RKO (cell line): ENCODE results near the gene MALAT1.

Experiments
- DNase-seq: peaks from one replicate; pipeline ENCODE4 v3.0.0-alpha.2; 2016; ENCODE audit warnings: low spot score

Gene MALAT1

DNA sequence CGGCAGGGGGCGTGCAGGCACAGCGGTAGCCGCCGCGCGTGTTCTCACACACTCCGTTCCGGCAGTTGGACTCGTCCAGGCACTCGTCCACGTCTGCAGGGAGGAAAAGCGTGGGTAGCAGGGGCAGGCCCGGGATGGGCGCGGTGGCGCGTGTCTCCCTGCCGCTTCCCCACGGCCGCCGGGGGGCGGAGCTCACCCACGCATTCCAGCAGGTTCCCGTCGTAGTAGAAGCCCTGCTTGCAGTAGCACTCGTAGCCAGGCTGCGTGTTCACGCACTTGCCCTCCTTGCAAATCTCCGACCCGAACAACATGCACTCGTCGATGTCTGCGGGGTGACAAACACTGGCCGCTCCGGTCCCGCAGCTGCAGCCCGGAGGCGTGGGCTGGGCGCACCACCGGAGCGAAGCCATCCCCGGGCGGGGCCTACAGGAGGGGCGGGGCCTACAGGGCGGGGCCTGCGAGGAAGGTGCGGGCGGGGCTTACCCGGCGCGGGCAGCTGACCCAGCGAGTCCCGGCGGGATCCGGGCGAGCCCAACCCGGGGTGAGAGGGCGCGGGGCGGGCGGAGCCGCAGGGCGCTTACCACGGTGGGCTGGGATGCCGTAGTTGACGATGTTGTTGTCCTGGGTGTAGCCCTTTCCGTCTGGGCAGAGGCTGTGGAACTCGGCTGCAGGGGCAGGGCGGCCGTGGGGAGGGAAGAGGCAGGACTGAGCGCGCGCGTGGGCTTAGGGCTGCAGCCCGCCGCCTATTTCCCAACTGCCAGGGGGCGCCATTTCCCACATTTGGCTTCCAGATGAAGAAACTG lies 41.6 kb downstream of the MALAT1 start:
- DNase-seq: peak; percentile 89

DNA sequence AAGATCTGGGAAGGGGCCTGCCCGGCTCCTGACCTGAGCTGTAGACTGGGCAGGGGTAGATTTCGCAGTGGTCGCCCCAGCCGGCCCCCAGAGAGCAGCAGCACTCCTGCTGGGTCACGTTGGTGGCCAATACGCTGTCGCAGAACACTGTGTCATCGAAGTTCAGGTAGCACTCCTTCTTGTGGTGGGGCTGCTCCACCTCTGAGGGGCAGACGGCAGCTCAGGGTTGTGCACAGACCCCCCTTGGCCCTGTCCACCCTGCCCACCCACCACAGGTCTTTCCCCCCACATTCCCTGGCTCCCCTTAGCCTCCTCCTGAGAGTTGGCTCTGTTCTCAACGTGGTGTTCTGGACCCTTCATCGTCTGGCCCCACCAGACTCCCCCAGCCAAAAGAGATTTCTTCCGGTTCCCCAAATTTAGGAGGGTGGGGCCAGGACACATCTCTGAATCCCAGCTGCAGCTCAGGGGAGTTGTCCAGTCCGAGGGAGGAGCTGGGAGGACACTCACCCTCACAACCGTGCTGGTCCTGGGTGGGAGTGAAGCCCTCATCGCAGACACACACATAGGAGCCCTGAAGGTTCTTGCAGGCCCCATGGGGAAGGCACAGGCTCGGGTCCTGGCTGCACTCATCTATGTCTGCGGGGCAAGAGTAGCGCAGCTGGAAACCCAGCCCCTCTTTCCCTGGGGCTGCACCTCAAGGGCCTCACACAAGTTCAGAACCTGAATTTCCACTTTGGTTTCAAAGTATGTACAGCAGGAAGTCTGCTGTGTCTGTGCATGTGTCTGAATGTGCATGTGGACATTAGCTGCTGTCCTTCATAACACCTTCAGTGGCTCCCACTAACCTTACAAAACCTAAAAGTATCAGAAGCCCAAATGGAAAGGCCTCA lies 42.5 kb downstream of the MALAT1 start:
- DNase-seq: no peak

DNA sequence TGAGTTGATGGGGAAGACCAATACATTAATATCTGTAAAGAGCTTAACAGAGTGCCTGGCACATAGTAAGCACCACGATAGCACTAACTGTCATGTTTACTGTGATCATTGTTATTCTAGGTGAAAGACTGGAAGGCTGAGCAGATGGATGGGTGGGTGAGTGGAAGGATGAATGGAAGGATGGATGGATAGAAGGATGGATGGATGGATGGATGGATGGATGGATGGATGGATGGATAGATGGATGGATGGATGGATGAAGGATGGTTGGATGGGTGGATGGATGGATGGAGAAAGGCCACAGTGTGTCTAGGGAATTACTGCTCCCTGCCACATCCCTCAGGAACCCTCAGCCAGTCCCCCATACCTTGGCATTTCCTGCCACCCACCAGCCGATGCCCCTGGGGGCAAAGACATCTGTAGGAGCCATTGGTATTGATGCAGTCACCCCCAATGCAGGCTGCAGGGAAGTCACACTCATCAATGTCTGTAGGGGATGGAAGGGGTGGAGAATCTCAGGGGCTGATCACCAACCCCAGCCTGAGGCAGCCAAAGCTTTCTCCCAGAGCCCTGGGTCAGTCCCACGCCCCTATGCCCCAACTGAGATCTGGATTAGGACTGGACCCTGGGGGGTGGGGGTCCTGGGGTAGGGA lies 44.0 kb downstream of the MALAT1 start:
- no peak for DNase-seq

DNA sequence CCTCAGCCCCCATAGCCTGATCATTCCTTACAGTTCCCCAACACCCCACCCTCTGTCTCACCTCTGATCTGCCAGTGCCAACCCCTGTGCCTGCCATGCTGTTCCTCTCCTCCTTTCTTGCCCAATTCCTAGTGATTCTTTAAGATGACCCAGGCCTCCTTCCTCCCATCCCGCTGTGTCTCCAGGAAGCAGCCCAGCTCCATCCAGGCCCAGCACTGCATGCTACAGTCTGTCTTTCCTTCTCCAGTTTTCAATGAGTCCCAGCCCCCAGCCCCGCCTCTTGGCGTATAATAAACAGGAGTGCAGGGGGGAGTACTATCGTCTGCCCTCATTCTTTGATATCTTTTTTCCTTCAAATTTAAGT lies 47.0 kb downstream of the MALAT1 start:
- no peak for DNase-seq

DNA sequence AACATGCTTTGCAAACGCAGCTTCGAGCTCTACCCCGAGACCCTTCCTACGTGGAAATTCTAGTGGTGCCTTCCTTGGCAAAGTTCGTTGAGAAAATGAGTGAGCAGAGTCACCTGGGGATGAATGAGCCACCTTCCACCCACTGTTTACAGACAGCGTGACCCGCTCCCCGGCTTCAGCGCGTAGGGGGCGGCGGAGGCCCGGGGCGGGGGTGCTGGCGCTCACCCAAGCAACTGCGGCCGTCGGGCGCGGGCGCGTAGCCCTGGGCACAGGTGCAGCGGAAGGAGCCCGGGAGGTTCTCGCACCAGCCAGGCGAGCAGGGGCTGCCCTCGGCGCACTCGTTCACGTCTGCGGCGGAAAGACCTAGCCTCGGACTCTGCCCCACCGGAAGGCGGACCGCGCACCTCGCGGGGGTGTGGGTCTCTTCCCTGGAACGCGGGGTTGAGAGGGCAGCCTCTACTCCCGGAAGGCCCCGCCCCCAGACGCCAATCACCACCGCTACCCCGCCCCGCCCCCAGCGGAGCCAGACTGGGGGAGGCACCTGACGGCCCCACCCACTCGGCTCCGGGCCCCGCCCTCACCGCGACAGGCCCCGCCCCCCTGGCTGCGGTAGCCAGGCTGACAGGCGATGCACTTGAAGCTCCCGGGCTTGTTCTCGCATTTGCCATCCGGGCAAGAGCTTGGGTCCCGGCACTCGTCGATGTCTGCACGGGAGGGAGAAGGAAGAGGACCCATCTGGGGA lies 47.5 kb downstream of the MALAT1 start:
- DNase-seq: peak; percentile 66

DNA sequence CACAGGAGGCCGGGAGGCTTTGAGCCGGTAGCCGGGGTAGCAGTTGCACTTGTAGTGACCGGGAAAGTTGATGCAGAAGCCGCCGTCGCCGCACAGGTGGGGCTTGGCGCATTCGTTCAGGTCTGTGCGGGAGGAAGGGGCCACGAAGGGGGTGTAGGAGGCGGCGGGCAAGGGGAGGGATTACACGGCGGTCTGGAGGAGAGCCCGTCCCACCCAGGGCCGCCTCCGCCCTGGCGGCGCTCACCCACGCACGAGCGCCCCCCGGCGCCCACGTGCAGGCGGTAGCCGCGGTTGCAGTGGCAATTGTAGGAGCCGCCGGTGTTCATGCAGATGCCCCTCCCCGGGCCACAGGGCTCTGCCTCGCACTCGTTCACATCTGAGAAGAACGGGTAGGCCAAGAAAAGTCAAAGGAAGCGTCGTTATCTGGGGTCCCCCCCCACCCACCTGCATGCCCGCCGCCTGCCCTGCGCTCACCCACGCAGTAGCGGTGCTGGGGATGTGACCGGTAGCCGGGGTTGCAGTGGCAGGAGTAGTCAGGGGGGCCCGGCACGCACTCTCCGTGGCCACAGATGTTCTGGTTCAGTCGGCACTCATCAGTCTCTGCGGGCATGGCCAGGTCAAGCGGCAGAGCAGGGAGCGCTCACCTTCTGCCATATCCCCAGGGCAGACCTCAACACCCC lies 48.7 kb downstream of the MALAT1 start:
- DNase-seq: no peak

DNA sequence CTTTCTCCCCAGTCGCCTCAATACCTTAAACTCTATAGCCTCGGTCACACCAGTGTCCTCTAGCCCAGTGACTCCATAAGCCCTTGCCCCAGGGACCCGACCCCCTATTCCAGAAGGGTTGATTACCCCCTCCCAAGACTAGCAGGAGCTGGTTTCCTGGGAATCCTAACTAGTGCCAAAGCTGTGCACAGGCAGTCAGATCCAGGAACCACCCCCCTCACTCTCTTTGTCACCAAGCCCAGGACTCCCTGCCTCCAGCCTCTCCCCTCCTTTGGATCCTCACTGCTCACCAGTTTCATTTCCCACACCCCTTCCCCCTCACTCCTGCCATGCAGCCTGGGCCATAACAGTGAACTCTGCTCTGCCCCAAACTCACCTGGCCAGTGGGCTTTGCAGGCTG lies 49.5 kb downstream of the MALAT1 start:
- no peak for DNase-seq

DNA sequence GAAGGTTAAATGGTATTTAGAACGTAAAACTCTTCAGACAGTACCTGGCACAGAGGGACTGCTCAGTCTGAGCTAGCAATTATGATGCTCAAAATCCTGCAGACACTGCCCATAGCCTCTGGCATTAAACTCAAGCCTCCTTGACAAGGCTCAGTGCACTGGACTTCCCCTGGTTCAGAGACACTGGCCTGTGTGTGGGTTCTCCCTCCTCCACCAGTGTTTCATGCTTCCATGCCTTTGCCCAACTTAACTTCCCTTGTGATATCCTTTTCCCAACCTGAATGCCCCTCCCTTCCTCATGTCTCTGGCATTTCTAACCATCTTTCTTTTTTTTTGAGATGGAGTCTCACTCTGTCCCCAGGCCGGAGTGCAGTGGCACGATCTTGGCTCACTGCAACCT lies 50.3 kb downstream of the MALAT1 start:
- no peak for DNase-seq

DNA sequence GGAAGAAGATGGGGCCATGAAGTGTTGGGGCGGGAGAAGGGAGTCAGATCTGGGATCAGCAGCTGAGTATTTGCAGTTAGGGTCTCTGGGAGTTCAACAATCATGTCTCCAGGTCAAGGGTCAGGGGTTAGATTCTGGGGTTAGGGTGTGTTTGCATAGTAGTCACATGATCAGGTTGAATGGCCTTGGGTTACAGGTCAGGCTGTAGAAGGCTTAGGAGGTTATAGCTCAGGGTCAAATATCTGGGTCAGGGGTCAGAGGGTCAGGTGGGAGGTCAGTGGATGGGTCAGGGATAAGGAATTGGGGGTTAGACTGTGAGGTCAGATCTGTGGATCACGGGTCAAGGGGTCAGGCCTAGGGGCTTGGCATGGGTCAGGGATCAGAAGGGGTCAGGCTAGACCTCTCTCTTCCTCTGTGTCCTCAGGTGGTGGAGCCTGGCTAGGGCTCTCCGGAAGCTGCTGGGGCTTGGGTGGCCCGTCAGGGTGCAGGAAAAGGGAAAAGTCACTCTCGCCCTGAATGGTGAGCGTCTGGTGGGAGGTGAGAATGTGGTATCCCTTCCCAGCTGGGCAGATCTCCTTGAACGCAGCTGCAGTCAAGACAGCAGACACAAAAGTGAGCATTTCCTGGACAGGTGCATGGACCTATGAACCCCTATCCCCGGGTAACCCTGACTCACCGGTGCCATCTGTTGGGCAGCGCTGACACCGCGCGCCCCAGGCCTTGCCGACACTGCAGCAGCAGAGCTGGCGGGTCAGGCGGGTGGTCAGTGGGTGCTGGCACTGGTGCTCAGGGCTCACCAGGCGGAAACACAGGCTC lies 52.9 kb downstream of the MALAT1 start:
- DNase-seq: peak; percentile 54

DNA sequence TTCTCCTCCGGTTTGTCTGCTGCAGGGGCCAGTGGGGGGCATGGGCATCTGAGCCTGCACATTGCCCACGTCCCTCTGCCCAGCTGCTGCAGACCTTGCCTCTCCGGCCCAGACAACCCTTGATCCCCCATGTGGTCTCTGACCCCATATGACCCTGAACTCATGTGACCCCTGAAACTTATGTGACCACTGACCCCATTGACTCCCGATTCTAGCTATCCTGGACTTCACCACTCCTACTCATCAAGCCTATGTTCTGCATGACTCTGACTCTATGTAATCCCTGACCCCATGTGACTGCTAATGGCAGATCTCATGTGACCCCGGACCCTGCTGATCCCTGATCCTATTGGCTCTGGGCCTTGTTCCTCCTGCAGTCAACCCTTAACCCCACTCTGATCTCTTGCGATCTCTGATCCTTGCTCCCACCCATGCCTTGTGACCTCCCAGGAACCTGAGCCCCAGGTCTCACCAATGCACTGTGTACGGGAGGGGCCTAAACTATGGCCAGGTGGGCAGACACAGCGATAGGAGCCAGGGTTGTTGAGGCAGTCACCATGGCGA lies 53.6 kb downstream of the MALAT1 start:
- no peak for DNase-seq

DNA sequence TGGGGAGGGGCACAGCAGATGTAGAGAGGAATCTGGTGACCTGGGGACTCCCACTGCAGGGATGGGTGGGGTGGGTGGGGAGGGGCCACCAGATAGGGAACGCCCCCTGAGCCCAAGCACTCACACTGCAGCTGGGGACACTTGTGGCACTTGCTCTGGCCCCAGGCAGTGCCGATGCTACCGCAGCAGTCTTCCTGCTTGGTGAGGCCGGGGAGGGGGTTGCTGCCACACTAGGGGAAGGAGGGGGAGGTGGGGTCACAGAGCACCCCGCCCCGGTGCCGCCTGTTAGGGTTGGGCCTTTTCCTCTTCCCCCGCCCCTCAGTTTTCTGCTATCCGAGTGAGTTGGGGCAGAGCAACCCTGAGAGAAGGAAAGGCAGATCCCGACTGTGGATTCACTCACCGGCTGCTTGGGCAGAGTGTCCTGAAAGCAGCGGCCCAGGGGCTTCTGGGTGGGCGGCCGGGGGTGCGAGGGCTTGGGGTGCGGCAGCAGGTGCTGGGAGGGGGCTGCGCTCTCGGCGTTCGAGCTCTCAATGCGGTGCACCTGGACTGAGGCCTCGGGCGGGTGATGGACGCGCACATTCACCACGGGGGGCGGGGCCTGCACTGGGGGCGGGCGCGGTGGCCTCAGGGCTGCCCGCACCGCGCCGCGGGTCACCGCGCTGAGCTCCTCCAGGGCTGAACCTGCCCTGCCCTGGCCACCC lies 54.6 kb downstream of the MALAT1 start:
- DNase-seq: no peak

DNA sequence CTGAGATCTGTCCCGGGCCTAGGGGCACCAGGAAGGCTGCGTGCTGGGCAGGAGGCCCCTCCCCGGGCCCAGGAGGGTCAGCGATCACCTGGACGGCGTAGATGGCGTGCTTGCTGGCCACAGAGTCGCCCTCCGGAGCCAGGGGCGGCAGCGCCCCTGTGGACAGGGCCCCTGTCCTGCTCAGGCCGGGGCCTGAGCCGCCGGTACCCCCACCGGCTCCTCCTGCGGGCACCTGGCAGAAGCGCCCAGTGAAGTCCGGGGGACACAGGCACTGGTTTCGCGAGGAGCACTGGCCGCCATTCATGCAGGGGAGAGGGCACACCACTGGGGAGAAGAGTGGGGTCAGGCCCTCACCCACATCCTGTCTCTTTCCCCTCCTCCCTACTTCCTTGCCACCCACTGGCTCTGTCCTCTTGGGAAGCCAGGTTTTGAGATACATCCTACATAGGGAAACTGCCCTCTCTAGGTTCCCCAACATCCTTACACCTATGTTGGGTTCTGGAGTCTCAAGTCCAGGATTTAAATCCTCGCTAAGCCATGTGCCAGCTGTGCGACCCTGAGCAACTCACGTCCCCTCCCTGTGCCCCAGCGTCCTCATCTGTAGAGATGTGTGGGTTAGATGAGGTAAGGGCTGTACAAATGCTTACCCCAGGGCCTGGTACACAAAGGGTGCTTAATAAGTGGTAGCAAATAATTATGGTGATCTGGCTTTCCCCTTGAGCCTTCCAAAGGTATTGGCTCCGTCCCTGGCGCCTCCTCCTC lies 55.4 kb downstream of the MALAT1 start:
- no peak for DNase-seq

DNA sequence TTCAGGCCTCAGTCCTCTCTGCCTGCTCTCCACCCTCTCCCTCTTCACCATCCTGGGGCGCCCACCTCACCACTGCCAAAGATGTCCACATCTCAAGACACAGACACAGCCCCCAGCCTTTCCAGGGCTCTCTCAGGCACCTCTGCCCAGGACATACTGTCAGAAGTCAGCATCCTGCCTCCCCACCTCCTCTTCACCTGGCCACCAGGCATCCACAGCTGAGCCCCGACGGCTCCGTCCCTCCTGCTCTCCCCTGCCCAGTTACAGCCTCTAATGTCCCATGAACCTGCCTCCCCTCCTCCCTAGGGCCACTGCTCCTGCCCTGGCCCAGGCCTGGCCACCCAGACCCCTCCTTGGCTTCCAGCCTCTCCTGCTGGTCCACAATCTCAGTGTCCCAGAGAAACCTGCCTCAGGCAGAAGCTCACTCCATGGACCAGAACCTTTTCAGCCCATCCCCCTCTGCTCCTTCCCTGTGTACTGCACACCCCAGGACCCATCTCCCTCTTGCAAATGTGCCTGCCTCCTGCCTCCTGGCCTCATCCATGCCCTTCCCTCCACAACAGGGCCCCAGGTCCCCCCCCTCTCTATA lies 56.1 kb downstream of the MALAT1 start:
- DNase-seq: no peak

DNA sequence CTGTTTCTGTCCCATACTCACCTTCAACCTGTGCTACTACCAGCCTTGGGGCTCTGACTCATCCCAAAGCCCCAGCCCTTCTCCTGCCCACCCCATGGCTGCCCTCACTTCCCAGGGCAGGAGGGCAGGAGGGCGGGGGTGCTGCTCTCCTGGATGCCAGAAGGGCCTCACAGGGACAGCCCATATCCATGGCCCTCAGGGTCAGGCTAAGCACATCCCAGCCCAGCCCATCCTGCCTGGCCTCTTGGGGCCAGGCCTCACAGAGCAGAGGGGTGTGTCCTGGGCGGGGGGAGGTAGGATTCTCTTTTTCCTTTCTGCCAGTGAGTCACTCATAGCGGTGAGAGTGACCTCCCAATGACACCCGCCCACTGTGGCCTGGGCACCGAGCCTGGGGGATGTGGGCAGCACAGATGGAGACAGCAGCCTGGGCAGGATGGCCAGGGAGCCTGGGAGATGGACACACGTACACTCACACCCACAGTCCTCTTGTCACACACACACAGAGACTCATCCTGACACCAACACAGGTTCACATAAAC lies 56.9 kb downstream of the MALAT1 start:
- DNase-seq: peak; percentile 61
